SK-N-MC (cell line): ENCODE data around the gene PTPN21.

Source experiments
- EZH2 ChIP-seq: fragments of 200-600 bp; sonication (generic); IDR thresholded peaks from one replicate; pipeline ENCODE4 v1.6.1; 2017; ENCODE audit warnings: antibody characterized with exemption
- POLR2AphosphoS5 ChIP-seq: IDR thresholded peaks from 2 replicates; pipeline ENCODE4 v1.6.1; 2012; ENCODE audit warnings: mild to moderate bottlenecking, low read depth, low read length, borderline replicate concordance

GRCh38 chr14:88490168-88490567 is 64.6 kb downstream of the PTPN21 start:
- TF ChIP-seq POLR2AphosphoS5 (no peak), EZH2 (no peak)
